Small intestine (tissue), 16 donors: ENCODE measurements around the gene CHRNB4. TPM values are rescaled to one million over a fixed set of nuclear protein-coding genes. Genes with fewer than 3 reads are reported as not detected.
A peak's percentile ranks its signal among the peaks of the same experiment; 100 is the strongest.
"Not testable (repeated sequence)": the region's sequence is repeated elsewhere in the genome, so short reads cannot be mapped to it uniquely, and the experiment has no call there.

Experiments used
- DNase-seq, 2 donors: peaks; one replicate each; pipeline versions ENCODE4 v3.0.0 to v3.0.0-alpha.2; 2013
- FAIRE-seq: peaks from 2 replicates; lab custom pipeline; 2012; peaks lifted over from hg19 to GRCh38; lab: Jason Lieb, UNC
- H3K27ac ChIP-seq, 3 donors: one replicate each; pipeline ENCODE4 v1.5.1; 2013; ENCODE audit warnings: low read length in 2 of 3, mild to moderate bottlenecking in 2 of 3, control low read depth in 1 of 3, inconsistent platforms in 1 of 3, low read depth in 1 of 3, moderate library complexity in 1 of 3
- H3K27me3 ChIP-seq, 3 donors: one replicate each; pipeline ENCODE4 v1.6.1; 2013; ENCODE audit warnings: low read length in 3 of 3, inconsistent platforms in 1 of 3; ENCODE audit not compliant: control insufficient read depth in 3 of 3, insufficient read depth in 3 of 3
- H3K36me3 ChIP-seq, 3 donors: one replicate each; pipeline ENCODE4 v1.6.1; 2013; ENCODE audit warnings: low read length in 3 of 3, inconsistent platforms in 1 of 3, low read depth in 1 of 3, mild to moderate bottlenecking in 1 of 3, moderate library complexity in 1 of 3; ENCODE audit not compliant: control insufficient read depth in 3 of 3, insufficient read depth in 2 of 3
- H3K4me1 ChIP-seq, 3 donors: one replicate each; pipeline ENCODE4 v1.6.1; 2013; ENCODE audit warnings: low read length in 2 of 3, inconsistent platforms in 1 of 3, low read depth in 1 of 3, mild to moderate bottlenecking in 1 of 3, moderate library complexity in 1 of 3; ENCODE audit not compliant: control insufficient read depth in 3 of 3, insufficient read depth in 2 of 3
- H3K4me3 ChIP-seq, 3 donors: one replicate each; pipeline ENCODE4 v1.5.1; 2013; ENCODE audit warnings: low read length in 3 of 3, control low read depth in 1 of 3, inconsistent platforms in 1 of 3, low read depth in 1 of 3, mild to moderate bottlenecking in 1 of 3, moderate library complexity in 1 of 3
- H3K9me3 ChIP-seq, 2 donors: one replicate each; pipeline ENCODE4 v1.6.1; 2013; ENCODE audit warnings: low read depth in 1 of 2, low read length in 1 of 2; ENCODE audit not compliant: control insufficient read depth in 2 of 2, insufficient read depth in 1 of 2
- WGBS, 3 donors: extraction: QIAGEN DNeasy Blood & Tissue Kit; methylation state at CpG; one replicate each; pipeline ENCODE4 v1.1.7; 2013; 5-methylcytosine and 5-hydroxymethylcytosine counted together
- long read RNA-seq, 10 donors: transcript quantifications; one replicate each; lab custom pipeline, GENCODE V29; 2026
- polyA plus RNA-seq, 4 donors: library from polyadenylated mRNA; stranded (reverse) in 3 of 4; unstranded in 1 of 4; fragments of 200-250 nt in 3 of 4; fragments of 120-200 nt in 1 of 4; gene quantifications; one replicate each; pipeline versions ENCODE4 v1.2.1 to v1.2.3, GENCODE V29; 2013
- donor health status: healthy with polysubstance abuse.
- donor health status: control.
- donor health status: control.
- donor health status: Bipolar disorder and iron deficiency.
- donor health status: healthy.

The CHRNB4 gene
- 1 to 10 TPM in 1 of 4 donors, under 1 TPM in 1, not detected in 2; 0.43 to 1.4 TPM for polyA plus RNA-seq
- long read RNA-seq, donor 1, result 0 reads
- long read RNA-seq, donor 2, partial matches to known transcripts, result 0 of 1 reads
- long read RNA-seq, donor 2, other reads (novel, unspliced or antisense), result 0 of 1 reads
- long read RNA-seq, donor 3, result 0 reads
- long read RNA-seq, donor 4, partial matches to known transcripts, result 0 of 1 reads
- long read RNA-seq, donor 4, other reads (novel, unspliced or antisense), result 0 of 1 reads
- long read RNA-seq, donor 5, result 0 reads
- long read RNA-seq, donor 6, result 0 reads
- long read RNA-seq, donor 7, result 0 reads
- long read RNA-seq, donor 8, result 0 reads
- long read RNA-seq, donor 9, result 0 reads
- long read RNA-seq, donor 10, partial matches to known transcripts, result 0 of 1 reads
- long read RNA-seq, donor 10, other reads (novel, unspliced or antisense), result 0 of 1 reads

GRCh38 chr15:78641102-78641748 is at the start of gene CHRNB4:
TSS of gene CHRNB4 (minus strand) at chr15:78641210. CDS start at chr15:78641133, 77 bp downstream.
- DNase-seq (peak; percentile 7 to 53), FAIRE-seq (no peak)
- H3K9me3 ChIP-seq, result no peaks in the 10 kb centered on the region
- peaks cover 0 to 23% (median 0%) of the 10 kb centered on the region in 3 donors for H3K27me3 ChIP-seq
- 12 to 16% (median 13%) methylated on average over 37 to 47 of the region's 47 CpGs for WGBS, 3 donors
- peak within 1 kb of the TSS in 2 of 3 donors; percentile 28 to 43 for H3K4me3 ChIP-seq
- no peak within 1 kb of the TSS for H3K27ac ChIP-seq
- no peaks in the 10 kb centered on the region for H3K36me3 ChIP-seq
- H3K4me1 ChIP-seq, result peaks cover 0 to 12% (median 0%) of the 10 kb centered on the region in 3 donors

- Histone ChIP-seq H3K27me3 (no peaks in the 10 kb centered on the region), H3K4me3 (no peak overlapping the region), H3K36me3 (no peaks in the 10 kb centered on the region), H3K27ac (no peak overlapping the region), H3K9me3 (no peaks in the 10 kb centered on the region), H3K4me1 (no peaks in the 10 kb centered on the region)
- FAIRE-seq, result no peak
- no peak for DNase-seq
Measured at GRCh38 chr15:78689626-78690025, 48.6 kb upstream of the CHRNB4 start.

GRCh38 chr15:78685925-78686324 is 44.9 kb upstream of the CHRNB4 start:
- Histone ChIP-seq H3K4me1 (no peaks in the 10 kb centered on the region), H3K4me3 (no peak overlapping the region), H3K36me3 (no peaks in the 10 kb centered on the region), H3K27ac (no peak overlapping the region), H3K9me3 (no peaks in the 10 kb centered on the region), H3K27me3 (no peaks in the 10 kb centered on the region)
- no peak for FAIRE-seq
- DNase-seq, result no peak
- 86 to 90% (median 89%) methylated on average over 8 of the region's 8 CpGs for WGBS, 3 donors

GRCh38 chr15:78685159-78685921 is 44.3 kb upstream of the CHRNB4 start:
- WGBS, 3 donors, result 23 to 35% (median 33%) methylated on average over 8 of the region's 8 CpGs
- Histone ChIP-seq H3K4me3 (no peak overlapping the region), H3K36me3 (no peaks in the 10 kb centered on the region), H3K4me1 (no peaks in the 10 kb centered on the region), H3K9me3 (no peaks in the 10 kb centered on the region), H3K27me3 (no peaks in the 10 kb centered on the region), H3K27ac (no peak overlapping the region)
- FAIRE-seq, result no peak
- no peak for DNase-seq

GRCh38 chr15:78684657-78685056 is 43.6 kb upstream of the CHRNB4 start:
- no peaks in the 10 kb centered on the region for H3K4me1 ChIP-seq
- FAIRE-seq, result no peak
- no peak overlapping the region for H3K4me3 ChIP-seq
- WGBS, 3 donors, result 85 to 89% (median 87%) methylated on average over 2 of the region's 2 CpGs
- H3K36me3 ChIP-seq, result no peaks in the 10 kb centered on the region
- no peak for DNase-seq
- H3K9me3 ChIP-seq, result no peaks in the 10 kb centered on the region
- no peaks in the 10 kb centered on the region for H3K27me3 ChIP-seq
- no peak overlapping the region for H3K27ac ChIP-seq

GRCh38 chr15:78683599-78683998 is 42.6 kb upstream of the CHRNB4 start:
- DNase-seq, H3K4me3 ChIP-seq, H3K4me1 ChIP-seq, FAIRE-seq, H3K36me3 ChIP-seq, H3K27me3 ChIP-seq, H3K9me3 ChIP-seq, H3K27ac ChIP-seq: not testable (repeated sequence)
- WGBS, 3 donors, result 83 to 90% (median 90%) methylated on average over 8 of the region's 8 CpGs

- Histone ChIP-seq H3K4me1 (no peaks in the 10 kb centered on the region), H3K27ac (no peak overlapping the region), H3K4me3 (no peak overlapping the region), H3K27me3 (no peaks in the 10 kb centered on the region), H3K36me3 (no peaks in the 10 kb centered on the region), H3K9me3 (no peaks in the 10 kb centered on the region)
- no peak for DNase-seq
- no peak for FAIRE-seq
- 92 to 95% (median 93%) methylated on average over 12 of the region's 12 CpGs for WGBS, 3 donors
Measured at GRCh38 chr15:78682693-78683410, 41.8 kb upstream of the CHRNB4 start.
